ENCODE results near the gene CLCN5. TPM values are rescaled to one million over a fixed set of nuclear protein-coding genes. Genes with fewer than 3 reads are reported as not detected.

Gene CLCN5
- total and polyA plus RNA-seq, 2 experiments from 2014 or later: 3.7 to 13.6 TPM

DNA sequence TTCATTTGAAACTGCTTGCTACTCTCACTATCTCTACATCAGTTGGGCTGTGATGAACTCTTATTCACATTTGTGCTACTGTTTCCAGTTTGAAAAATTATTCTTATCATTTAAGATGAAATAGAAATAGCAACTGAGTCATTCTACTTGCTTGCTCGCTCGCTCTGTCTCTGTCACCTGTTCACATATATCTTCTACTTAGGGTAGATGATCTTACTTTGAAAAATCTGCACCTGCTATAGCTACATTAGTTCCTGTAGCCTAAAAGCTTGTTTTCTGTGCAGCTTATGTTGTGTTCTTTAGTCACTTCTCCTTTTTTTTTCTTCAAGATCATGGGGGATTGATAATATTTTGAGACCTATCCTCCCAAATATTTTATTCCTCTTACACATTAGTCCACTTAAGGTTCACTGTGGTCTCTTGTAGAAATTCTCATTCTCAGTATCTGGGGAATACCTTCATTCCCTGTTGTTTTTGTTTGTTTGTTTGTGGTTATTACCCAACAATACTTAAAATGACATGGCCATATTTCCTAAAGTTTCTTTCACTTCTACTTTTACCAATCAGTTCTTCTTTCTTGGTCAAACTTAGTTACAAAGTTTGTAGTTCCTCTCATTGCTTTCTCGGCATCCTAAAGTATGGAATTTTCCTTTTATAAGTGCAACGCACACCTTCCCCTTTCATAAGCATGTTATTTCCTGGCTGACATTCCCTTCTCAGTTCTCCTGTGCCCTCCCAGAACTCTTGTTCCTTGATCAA lies 36.5 kb downstream of the CLCN5 start:
- H3K4me3 Mint-ChIP-seq: no peak overlapping the region
- no peaks in the 10 kb centered on the region for H3K4me1 Mint-ChIP-seq
- H3K9me3 Mint-ChIP-seq: no peaks in the 10 kb centered on the region
- Histone ChIP-seq H3K4me2 (no peak overlapping the region), H3K9me2 (ENCODE audit: insufficient read depth) (no peaks in the 10 kb centered on the region), H3K27ac (ENCODE audit: low read depth) (no peak overlapping the region), H2AFZ (no peak overlapping the region), H3K36me3 (ENCODE audit: insufficient read depth) (no peaks in the 10 kb centered on the region), H3K4me3 (no peak overlapping the region), H4K20me1 (replicated peaks; ENCODE audit: insufficient read depth) (no peaks in the 10 kb centered on the region), H3K79me2 (replicated peaks; ENCODE audit: insufficient read depth) (no peaks in the 10 kb centered on the region), H3K4me1 (ENCODE audit: insufficient read depth) (no peaks in the 10 kb centered on the region), H3F3A (replicated peaks; ENCODE audit: low read depth) (no peaks in the 10 kb centered on the region), H3K27me3 (ENCODE audit: insufficient read depth) (no peaks in the 10 kb centered on the region)
- no peak for DNase-seq (ENCODE audit: low spot score)
- no peak for ATAC-seq
- H3K27ac Mint-ChIP-seq: no peak overlapping the region
- no peaks in the 10 kb centered on the region for H3K27me3 Mint-ChIP-seq (ENCODE audit: insufficient read depth, low read depth, poor library complexity)
- no peaks in the 10 kb centered on the region for H3K36me3 Mint-ChIP-seq (ENCODE audit: low read depth)
- no peak for TF ChIP-seq NANOG (IDR thresholded peaks at IDR 0.05; ENCODE audit: borderline replicate concordance)
- no peak for TF ChIP-seq JUNB (IDR thresholded peaks at IDR 0.05; ENCODE audit: unreplicated experiment)
- no peak for TF ChIP-seq STAT1 (IDR thresholded peaks at IDR 0.05; ENCODE audit: unreplicated experiment)

DNA sequence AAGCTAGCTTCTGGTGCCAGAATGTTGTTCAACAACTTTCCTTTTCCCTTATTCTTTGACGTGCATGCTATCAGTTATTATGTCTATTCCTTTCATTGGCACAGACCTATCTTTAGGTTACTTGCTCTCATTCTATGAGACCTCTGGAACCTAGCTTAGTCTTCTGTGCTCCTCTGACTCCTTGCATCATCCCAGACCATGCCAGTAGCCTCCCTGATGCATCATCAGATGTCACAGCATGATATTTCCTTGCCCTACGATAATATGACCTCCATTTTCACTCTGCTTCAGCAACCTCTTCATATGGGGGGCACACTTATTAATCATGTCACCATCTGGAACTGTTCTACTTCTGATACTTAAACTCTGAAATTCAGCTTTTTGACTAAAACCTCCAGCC lies 37.2 kb downstream of the CLCN5 start:
- no peak for ATAC-seq
- H3K4me1 ChIP-seq (ENCODE audit: insufficient read depth): no peaks in the 10 kb centered on the region
- H3K9me2 ChIP-seq (ENCODE audit: insufficient read depth): no peaks in the 10 kb centered on the region
- H3K4me3 ChIP-seq: no peak overlapping the region
- TF ChIP-seq, protein P1, sequence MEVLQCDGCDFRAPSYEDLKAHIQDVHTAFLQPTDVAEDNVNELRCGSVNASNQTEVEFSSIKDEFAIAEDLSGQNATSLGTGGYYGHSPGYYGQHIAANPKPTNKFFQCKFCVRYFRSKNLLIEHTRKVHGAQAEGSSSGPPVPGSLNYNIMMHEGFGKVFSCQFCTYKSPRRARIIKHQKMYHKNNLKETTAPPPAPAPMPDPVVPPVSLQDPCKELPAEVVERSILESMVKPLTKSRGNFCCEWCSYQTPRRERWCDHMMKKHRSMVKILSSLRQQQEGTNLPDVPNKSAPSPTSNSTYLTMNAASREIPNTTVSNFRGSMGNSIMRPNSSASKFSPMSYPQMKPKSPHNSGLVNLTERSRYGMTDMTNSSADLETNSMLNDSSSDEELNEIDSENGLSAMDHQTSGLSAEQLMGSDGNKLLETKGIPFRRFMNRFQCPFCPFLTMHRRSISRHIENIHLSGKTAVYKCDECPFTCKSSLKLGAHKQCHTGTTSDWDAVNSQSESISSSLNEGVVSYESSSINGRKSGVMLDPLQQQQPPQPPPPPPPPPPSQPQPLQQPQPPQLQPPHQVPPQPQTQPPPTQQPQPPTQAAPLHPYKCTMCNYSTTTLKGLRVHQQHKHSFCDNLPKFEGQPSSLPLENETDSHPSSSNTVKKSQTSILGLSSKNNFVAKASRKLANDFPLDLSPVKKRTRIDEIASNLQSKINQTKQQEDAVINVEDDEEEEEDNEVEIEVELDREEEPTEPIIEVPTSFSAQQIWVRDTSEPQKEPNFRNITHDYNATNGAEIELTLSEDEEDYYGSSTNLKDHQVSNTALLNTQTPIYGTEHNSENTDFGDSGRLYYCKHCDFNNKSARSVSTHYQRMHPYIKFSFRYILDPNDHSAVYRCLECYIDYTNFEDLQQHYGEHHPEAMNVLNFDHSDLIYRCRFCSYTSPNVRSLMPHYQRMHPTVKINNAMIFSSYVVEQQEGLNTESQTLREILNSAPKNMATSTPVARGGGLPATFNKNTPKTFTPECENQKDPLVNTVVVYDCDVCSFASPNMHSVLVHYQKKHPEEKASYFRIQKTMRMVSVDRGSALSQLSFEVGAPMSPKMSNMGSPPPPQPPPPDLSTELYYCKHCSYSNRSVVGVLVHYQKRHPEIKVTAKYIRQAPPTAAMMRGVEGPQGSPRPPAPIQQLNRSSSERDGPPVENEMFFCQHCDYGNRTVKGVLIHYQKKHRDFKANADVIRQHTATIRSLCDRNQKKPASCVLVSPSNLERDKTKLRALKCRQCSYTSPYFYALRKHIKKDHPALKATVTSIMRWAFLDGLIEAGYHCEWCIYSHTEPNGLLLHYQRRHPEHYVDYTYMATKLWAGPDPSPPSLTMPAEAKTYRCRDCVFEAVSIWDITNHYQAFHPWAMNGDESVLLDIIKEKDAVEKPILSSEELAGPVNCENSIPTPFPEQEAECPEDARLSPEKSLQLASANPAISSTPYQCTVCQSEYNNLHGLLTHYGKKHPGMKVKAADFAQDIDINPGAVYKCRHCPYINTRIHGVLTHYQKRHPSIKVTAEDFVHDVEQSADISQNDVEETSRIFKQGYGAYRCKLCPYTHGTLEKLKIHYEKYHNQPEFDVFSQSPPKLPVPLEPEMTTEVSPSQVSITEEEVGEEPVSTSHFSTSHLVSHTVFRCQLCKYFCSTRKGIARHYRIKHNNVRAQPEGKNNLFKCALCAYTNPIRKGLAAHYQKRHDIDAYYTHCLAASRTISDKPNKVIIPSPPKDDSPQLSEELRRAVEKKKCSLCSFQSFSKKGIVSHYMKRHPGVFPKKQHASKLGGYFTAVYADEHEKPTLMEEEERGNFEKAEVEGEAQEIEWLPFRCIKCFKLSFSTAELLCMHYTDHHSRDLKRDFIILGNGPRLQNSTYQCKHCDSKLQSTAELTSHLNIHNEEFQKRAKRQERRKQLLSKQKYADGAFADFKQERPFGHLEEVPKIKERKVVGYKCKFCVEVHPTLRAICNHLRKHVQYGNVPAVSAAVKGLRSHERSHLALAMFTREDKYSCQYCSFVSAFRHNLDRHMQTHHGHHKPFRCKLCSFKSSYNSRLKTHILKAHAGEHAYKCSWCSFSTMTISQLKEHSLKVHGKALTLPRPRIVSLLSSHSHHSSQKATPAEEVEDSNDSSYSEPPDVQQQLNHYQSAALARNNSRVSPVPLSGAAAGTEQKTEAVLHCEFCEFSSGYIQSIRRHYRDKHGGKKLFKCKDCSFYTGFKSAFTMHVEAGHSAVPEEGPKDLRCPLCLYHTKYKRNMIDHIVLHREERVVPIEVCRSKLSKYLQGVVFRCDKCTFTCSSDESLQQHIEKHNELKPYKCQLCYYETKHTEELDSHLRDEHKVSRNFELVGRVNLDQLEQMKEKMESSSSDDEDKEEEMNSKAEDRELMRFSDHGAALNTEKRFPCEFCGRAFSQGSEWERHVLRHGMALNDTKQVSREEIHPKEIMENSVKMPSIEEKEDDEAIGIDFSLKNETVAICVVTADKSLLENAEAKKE (CRISPR knock-in tag; IDR thresholded peaks at IDR 0.05): no peak
- TF ChIP-seq STAT1 (IDR thresholded peaks at IDR 0.05; ENCODE audit: unreplicated experiment) (no peak), CTCF (conservative IDR thresholded peaks at IDR 0.05; ENCODE audit: low read depth in 2 of 2) (no peak)
- TF ChIP-seq, protein P2, sequence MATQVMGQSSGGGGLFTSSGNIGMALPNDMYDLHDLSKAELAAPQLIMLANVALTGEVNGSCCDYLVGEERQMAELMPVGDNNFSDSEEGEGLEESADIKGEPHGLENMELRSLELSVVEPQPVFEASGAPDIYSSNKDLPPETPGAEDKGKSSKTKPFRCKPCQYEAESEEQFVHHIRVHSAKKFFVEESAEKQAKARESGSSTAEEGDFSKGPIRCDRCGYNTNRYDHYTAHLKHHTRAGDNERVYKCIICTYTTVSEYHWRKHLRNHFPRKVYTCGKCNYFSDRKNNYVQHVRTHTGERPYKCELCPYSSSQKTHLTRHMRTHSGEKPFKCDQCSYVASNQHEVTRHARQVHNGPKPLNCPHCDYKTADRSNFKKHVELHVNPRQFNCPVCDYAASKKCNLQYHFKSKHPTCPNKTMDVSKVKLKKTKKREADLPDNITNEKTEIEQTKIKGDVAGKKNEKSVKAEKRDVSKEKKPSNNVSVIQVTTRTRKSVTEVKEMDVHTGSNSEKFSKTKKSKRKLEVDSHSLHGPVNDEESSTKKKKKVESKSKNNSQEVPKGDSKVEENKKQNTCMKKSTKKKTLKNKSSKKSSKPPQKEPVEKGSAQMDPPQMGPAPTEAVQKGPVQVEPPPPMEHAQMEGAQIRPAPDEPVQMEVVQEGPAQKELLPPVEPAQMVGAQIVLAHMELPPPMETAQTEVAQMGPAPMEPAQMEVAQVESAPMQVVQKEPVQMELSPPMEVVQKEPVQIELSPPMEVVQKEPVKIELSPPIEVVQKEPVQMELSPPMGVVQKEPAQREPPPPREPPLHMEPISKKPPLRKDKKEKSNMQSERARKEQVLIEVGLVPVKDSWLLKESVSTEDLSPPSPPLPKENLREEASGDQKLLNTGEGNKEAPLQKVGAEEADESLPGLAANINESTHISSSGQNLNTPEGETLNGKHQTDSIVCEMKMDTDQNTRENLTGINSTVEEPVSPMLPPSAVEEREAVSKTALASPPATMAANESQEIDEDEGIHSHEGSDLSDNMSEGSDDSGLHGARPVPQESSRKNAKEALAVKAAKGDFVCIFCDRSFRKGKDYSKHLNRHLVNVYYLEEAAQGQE (IDR thresholded peaks at IDR 0.05; ENCODE audit: unreplicated experiment): no peak
- no peaks in the 10 kb centered on the region for H3K27me3 ChIP-seq (ENCODE audit: insufficient read depth)
- Mint-ChIP-seq H3K4me1 (no peaks in the 10 kb centered on the region), H3K4me3 (no peak overlapping the region), H3K27me3 (ENCODE audit: insufficient read depth, low read depth, poor library complexity) (no peaks in the 10 kb centered on the region), H3K36me3 (ENCODE audit: low read depth) (no peaks in the 10 kb centered on the region), H3K9me3 (no peaks in the 10 kb centered on the region), H3K27ac (no peak overlapping the region)
- H3K27ac ChIP-seq (ENCODE audit: low read depth): no peak overlapping the region
- no peaks in the 10 kb centered on the region for H3K36me3 ChIP-seq (ENCODE audit: insufficient read depth)
- H3K4me2 ChIP-seq: no peak overlapping the region
- H2AFZ ChIP-seq: no peak overlapping the region
- no peaks in the 10 kb centered on the region for H4K20me1 ChIP-seq (replicated peaks; ENCODE audit: insufficient read depth)
- no peaks in the 10 kb centered on the region for H3F3A ChIP-seq (replicated peaks; ENCODE audit: low read depth)
- DNase-seq (ENCODE audit: low spot score): no peak
- no peaks in the 10 kb centered on the region for H3K79me2 ChIP-seq (replicated peaks; ENCODE audit: insufficient read depth)
